Neural cell (in vitro differentiated cells): ENCODE measurements around the gene IRAK2. TPM values are rescaled to one million over a fixed set of nuclear protein-coding genes. Genes with fewer than 3 reads are reported as not detected.

ENCODE experiments used
- H2AFZ ChIP-seq: fragments of 200-600, 300-800 bp; sonication (generic), shearing (Covaris generic); 2 replicates; pipeline ENCODE4 v1.6.0; 2014; ENCODE audit warnings: low read depth, mild to moderate bottlenecking, antibody characterized with exemption, low read length, moderate library complexity
- H3F3A ChIP-seq: fragments of 200-600 bp; shearing (Covaris generic); 2 replicates; pipeline ENCODE4 v1.6.1; 2016; ENCODE audit warnings: mild to moderate bottlenecking, moderate library complexity, mixed read lengths, antibody characterized with exemption, low read length; ENCODE audit not compliant: insufficient read depth, poor library complexity, severe bottlenecking
- H3K27ac ChIP-seq: fragments of 200-600, 300-800 bp; sonication (generic), shearing (Covaris generic); 2 replicates; pipeline ENCODE4 v1.5.1; 2014; ENCODE audit warnings: mild to moderate bottlenecking, low read length, moderate library complexity
- H3K27me3 ChIP-seq: fragments of 300-800, 200-600 bp; sonication (generic), shearing (Covaris generic); 2 replicates; pipeline ENCODE4 v1.6.0; 2014; ENCODE audit warnings: mild to moderate bottlenecking, low read depth, low read length, moderate library complexity; ENCODE audit not compliant: insufficient read depth
- H3K36me3 ChIP-seq: fragments of 300-800, 200-600 bp; sonication (generic), shearing (Covaris generic); 2 replicates; pipeline ENCODE4 v1.5.1; 2014; ENCODE audit warnings: mild to moderate bottlenecking, antibody characterized with exemption, low read length, moderate library complexity; ENCODE audit not compliant: insufficient read depth
- H3K4me2 ChIP-seq: fragments of 300-800, 200-600 bp; sonication (generic), shearing (Covaris generic); 2 replicates; pipeline ENCODE4 v1.6.0; 2014; ENCODE audit warnings: mild to moderate bottlenecking, low read length
- H3K4me3 ChIP-seq: fragments of 300-800, 200-600 bp; sonication (generic), shearing (Covaris generic); 2 replicates; pipeline ENCODE4 v1.5.1; 2014; ENCODE audit warnings: mild to moderate bottlenecking, low read length, moderate library complexity
- H3K79me2 ChIP-seq: fragments of 200-600 bp; shearing (Covaris generic); replicated peaks from 2 replicates; pipeline ENCODE4 v1.6.0; 2014; ENCODE audit warnings: mild to moderate bottlenecking, low read length, moderate library complexity; ENCODE audit not compliant: insufficient read depth
- H3K9ac ChIP-seq: fragments of 300-800, 200-600 bp; sonication (generic), shearing (Covaris generic); 2 replicates; pipeline ENCODE4 v1.6.1; 2016; ENCODE audit warnings: mild to moderate bottlenecking, low read length, mixed read lengths
- H3K9me2 ChIP-seq: fragments of 200-600 bp; shearing (Covaris generic); 2 replicates; pipeline ENCODE4 v1.6.1; 2016; ENCODE audit warnings: mild to moderate bottlenecking, low read length, mixed read lengths; ENCODE audit not compliant: insufficient read depth
- H3K9me3 ChIP-seq: fragments of 200-600, 300-800 bp; sonication (generic), shearing (Covaris generic); 2 replicates; pipeline ENCODE4 v1.6.1; 2016; ENCODE audit warnings: mild to moderate bottlenecking, mixed run types, low read length, moderate library complexity, mixed read lengths
- H4K20me1 ChIP-seq: fragments of 200-600 bp; shearing (Covaris generic); 2 replicates; pipeline ENCODE4 v1.6.1; 2016; ENCODE audit warnings: mild to moderate bottlenecking, mixed run types; ENCODE audit not compliant: insufficient read depth
- CTCF ChIP-seq: fragments of 450-650 bp; IDR thresholded peaks from 2 replicates; pipeline ENCODE4 v1.5.1; 2014; ENCODE audit warnings: antibody characterized with exemption, mild to moderate bottlenecking, moderate library complexity; ENCODE audit not compliant: poor library complexity, severe bottlenecking
- EP300 ChIP-seq: fragments of 450-650 bp; conservative IDR thresholded peaks from 2 replicates; pipeline ENCODE4 v1.6.1; 2014; ENCODE audit warnings: antibody characterized with exemption, mild to moderate bottlenecking, moderate library complexity; ENCODE audit not compliant: poor library complexity, severe bottlenecking
- EZH2 ChIP-seq: fragments of 200-600, 300-800 bp; shearing (Covaris generic), sonication (generic); IDR thresholded peaks from 2 replicates; pipeline ENCODE4 v1.6.1; 2014; ENCODE audit warnings: antibody characterized with exemption, low read length, borderline replicate concordance, mild to moderate bottlenecking; ENCODE audit not compliant: insufficient read depth, poor library complexity, severe bottlenecking
- MXI1 ChIP-seq: fragments of 450-650 bp; conservative IDR thresholded peaks from 2 replicates; pipeline ENCODE4 v1.6.1; 2014; ENCODE audit warnings: antibody characterized with exemption, mild to moderate bottlenecking; ENCODE audit not compliant: poor library complexity, severe bottlenecking
- POLR2AphosphoS5 ChIP-seq: IDR thresholded peaks from 2 replicates; pipeline ENCODE4 v1.6.1; 2012
- RAD21 ChIP-seq: fragments of 450-650 bp; conservative IDR thresholded peaks from 2 replicates; pipeline ENCODE4 v1.6.1; 2014; ENCODE audit warnings: antibody characterized with exemption, mild to moderate bottlenecking, moderate library complexity
- SMC3 ChIP-seq: fragments of 450-650 bp; conservative IDR thresholded peaks from 2 replicates; pipeline ENCODE4 v1.6.1; 2014; ENCODE audit warnings: antibody characterized with exemption, mild to moderate bottlenecking, moderate library complexity; ENCODE audit not compliant: poor library complexity
- TAF1 ChIP-seq: IDR thresholded peaks from 2 replicates; pipeline ENCODE4 v1.6.1; 2012; ENCODE audit warnings: low read depth
- polyA plus RNA-seq: library from polyadenylated mRNA; depleted of rRNA; stranded (reverse); fragments of >200 nt; gene quantifications from 2 replicates; pipeline ENCODE4 v1.2.3, GENCODE V29; 2014
- TF ChIP-seq, protein P1 (sequence below): IDR thresholded peaks from 2 replicates; pipeline ENCODE4 v1.6.1; 2012; ENCODE audit warnings: borderline replicate concordance

The IRAK2 gene
- polyA plus RNA-seq, 1 donor from 2014 or later: 0.84 TPM

DNA sequence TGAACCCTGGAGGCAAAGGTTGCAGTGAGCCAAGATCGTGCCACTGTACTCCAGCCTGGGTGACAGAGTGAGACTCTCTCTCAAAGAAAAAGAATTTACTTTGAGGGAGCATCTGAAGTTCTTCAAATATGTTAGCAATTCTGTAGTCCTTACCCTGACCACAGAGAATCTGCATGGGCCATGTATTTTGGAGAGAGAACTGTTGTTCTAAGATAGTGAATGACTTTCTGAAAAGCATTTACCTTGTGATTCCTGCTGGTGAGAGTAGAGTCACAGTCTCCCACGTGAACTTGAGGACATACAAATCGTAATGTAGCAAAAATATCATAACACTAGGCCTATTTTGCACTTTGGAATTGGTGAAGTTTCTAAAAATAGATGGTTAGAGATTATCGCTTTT, 45.3 kb upstream of the IRAK2 start:
- H2AFZ ChIP-seq: no peak overlapping the region
- no peaks in the 10 kb centered on the region for H3K27me3 ChIP-seq
- no peaks in the 10 kb centered on the region for H3K9me2 ChIP-seq
- no peak overlapping the region for H3K4me2 ChIP-seq
- no peak overlapping the region for H3K4me3 ChIP-seq
- H3K79me2 ChIP-seq: peaks cover 53% of the 10 kb centered on the region
- no peaks in the 10 kb centered on the region for H3F3A ChIP-seq
- TF ChIP-seq RAD21 (no peak), EZH2 (no peak), TAF1 (no peak), SMC3 (no peak), MXI1 (no peak), EP300 (no peak), CTCF (no peak), POLR2AphosphoS5 (no peak)
- TF ChIP-seq, protein P1, sequence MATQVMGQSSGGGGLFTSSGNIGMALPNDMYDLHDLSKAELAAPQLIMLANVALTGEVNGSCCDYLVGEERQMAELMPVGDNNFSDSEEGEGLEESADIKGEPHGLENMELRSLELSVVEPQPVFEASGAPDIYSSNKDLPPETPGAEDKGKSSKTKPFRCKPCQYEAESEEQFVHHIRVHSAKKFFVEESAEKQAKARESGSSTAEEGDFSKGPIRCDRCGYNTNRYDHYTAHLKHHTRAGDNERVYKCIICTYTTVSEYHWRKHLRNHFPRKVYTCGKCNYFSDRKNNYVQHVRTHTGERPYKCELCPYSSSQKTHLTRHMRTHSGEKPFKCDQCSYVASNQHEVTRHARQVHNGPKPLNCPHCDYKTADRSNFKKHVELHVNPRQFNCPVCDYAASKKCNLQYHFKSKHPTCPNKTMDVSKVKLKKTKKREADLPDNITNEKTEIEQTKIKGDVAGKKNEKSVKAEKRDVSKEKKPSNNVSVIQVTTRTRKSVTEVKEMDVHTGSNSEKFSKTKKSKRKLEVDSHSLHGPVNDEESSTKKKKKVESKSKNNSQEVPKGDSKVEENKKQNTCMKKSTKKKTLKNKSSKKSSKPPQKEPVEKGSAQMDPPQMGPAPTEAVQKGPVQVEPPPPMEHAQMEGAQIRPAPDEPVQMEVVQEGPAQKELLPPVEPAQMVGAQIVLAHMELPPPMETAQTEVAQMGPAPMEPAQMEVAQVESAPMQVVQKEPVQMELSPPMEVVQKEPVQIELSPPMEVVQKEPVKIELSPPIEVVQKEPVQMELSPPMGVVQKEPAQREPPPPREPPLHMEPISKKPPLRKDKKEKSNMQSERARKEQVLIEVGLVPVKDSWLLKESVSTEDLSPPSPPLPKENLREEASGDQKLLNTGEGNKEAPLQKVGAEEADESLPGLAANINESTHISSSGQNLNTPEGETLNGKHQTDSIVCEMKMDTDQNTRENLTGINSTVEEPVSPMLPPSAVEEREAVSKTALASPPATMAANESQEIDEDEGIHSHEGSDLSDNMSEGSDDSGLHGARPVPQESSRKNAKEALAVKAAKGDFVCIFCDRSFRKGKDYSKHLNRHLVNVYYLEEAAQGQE: no peak
- no peaks in the 10 kb centered on the region for H3K9me3 ChIP-seq
- no peaks in the 10 kb centered on the region for H3K36me3 ChIP-seq
- no peak overlapping the region for H3K27ac ChIP-seq
- H3K9ac ChIP-seq: no peak overlapping the region
- no peaks in the 10 kb centered on the region for H4K20me1 ChIP-seq

DNA sequence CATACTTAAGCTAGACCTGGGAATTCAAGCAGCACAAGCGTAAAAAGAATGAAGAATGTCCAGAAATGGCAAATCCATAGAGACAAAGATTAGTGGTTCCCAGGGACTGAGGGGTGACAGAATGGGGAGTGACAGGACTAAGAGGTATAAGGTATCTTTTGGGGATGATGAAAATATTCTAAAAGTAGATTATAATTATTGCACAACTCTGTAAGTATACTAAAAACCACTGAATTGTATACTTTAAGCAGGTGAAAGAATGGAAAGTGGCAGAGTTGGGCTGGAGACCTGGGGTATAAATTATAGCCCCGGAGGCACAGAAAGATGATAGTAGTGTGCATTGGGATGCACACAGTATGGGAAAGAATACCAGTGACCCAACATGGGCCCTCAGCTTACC, 43.7 kb upstream of the IRAK2 start:
- Histone ChIP-seq H3K27me3 (no peaks in the 10 kb centered on the region), H3K4me3 (no peak overlapping the region), H3K36me3 (no peaks in the 10 kb centered on the region), H3K9me3 (no peaks in the 10 kb centered on the region), H4K20me1 (no peaks in the 10 kb centered on the region), H3F3A (no peaks in the 10 kb centered on the region), H2AFZ (no peak overlapping the region), H3K9ac (no peak overlapping the region), H3K79me2 (peaks cover 50% of the 10 kb centered on the region), H3K9me2 (no peaks in the 10 kb centered on the region), H3K4me2 (no peak overlapping the region), H3K27ac (no peak overlapping the region)
- TF ChIP-seq CTCF (no peak), EZH2 (no peak), RAD21 (no peak), TAF1 (no peak), MXI1 (no peak), SMC3 (no peak), EP300 (no peak), POLR2AphosphoS5 (no peak)
- TF ChIP-seq, protein P1: no peak
